Measurements from ENCODE around the gene RPAP3.

RPAP3 gene

GRCh38 chr12:47751561-47751960 is 45.7 kb upstream of the RPAP3 start:
- in situ Hi-C loops (cut with HindIII; ENCODE audit: low sequenced_read_pairs), result no loop called here
- TF ChIP-seq CTCF (IDR thresholded peaks at IDR 0.05; ENCODE audit: low read depth, low read length, missing control alignments), result no peak
- H3K4me3 ChIP-seq (ENCODE audit: low read depth, low read length), result no peak overlapping the region
- DNase-seq (ENCODE audit: low read depth), result no peak

GRCh38 chr12:47750916-47751470 is 45.2 kb upstream of the RPAP3 start:
- no peak for DNase-seq (ENCODE audit: low read depth)
- H3K4me3 ChIP-seq (ENCODE audit: low read depth, low read length), result no peak overlapping the region
- TF ChIP-seq CTCF (IDR thresholded peaks at IDR 0.05; ENCODE audit: low read depth, low read length, missing control alignments), result no peak
- in situ Hi-C loops (cut with HindIII; ENCODE audit: low sequenced_read_pairs), result no loop called here

- no peak for TF ChIP-seq CTCF (IDR thresholded peaks at IDR 0.05; ENCODE audit: low read depth, low read length, missing control alignments)
- no peak overlapping the region for H3K4me3 ChIP-seq (ENCODE audit: low read depth, low read length)
- no peak for DNase-seq (ENCODE audit: low read depth)
- in situ Hi-C loops (cut with HindIII; ENCODE audit: low sequenced_read_pairs), result no loop called here
Observed at GRCh38 chr12:47750229-47750798, 44.5 kb upstream of the RPAP3 start.

- H3K4me3 ChIP-seq (ENCODE audit: low read depth, low read length), result no peak overlapping the region
- in situ Hi-C loops (cut with HindIII; ENCODE audit: low sequenced_read_pairs), result no loop called here
- no peak for DNase-seq (ENCODE audit: low read depth)
- no peak for TF ChIP-seq CTCF (IDR thresholded peaks at IDR 0.05; ENCODE audit: low read depth, low read length, missing control alignments)
Observed at GRCh38 chr12:47748899-47749298, 43.1 kb upstream of the RPAP3 start.

- no peak overlapping the region for H3K4me3 ChIP-seq (ENCODE audit: low read depth, low read length)
- in situ Hi-C loops (cut with HindIII; ENCODE audit: low sequenced_read_pairs), result no loop called here
- no peak for TF ChIP-seq CTCF (IDR thresholded peaks at IDR 0.05; ENCODE audit: low read depth, low read length, missing control alignments)
- DNase-seq (ENCODE audit: low read depth), result no peak
Observed at GRCh38 chr12:47748507-47748828, 42.6 kb upstream of the RPAP3 start.

- no peak for DNase-seq (ENCODE audit: low read depth)
- in situ Hi-C loops (cut with HindIII; ENCODE audit: low sequenced_read_pairs), result no loop called here
- no peak for TF ChIP-seq CTCF (IDR thresholded peaks at IDR 0.05; ENCODE audit: low read depth, low read length, missing control alignments)
- no peak overlapping the region for H3K4me3 ChIP-seq (ENCODE audit: low read depth, low read length)
Observed at GRCh38 chr12:47747596-47748506, 42.0 kb upstream of the RPAP3 start.
